ENCODE measurements around the gene SURF2.

DNA sequence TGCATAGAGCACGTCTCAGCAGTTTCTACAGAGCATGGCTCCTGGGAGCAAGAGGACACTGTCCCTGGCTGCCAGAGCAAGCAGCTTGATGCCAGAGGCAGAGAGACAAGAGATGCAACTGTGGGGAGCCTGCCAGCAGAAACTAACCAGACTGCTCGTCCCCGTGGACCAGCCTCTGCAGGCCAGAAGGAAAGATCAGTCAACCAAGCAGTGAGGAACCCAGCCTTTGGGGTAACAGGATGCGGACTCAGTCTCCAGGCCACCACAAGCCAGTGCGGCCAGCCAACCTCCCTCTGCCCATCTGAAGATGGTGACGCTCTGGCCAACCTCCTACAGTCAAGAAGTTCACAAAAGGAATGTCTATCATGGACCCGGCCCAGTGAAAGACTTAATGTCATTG, 15.8 kb downstream of the SURF2 start:
- TF ChIP-seq, protein P1, sequence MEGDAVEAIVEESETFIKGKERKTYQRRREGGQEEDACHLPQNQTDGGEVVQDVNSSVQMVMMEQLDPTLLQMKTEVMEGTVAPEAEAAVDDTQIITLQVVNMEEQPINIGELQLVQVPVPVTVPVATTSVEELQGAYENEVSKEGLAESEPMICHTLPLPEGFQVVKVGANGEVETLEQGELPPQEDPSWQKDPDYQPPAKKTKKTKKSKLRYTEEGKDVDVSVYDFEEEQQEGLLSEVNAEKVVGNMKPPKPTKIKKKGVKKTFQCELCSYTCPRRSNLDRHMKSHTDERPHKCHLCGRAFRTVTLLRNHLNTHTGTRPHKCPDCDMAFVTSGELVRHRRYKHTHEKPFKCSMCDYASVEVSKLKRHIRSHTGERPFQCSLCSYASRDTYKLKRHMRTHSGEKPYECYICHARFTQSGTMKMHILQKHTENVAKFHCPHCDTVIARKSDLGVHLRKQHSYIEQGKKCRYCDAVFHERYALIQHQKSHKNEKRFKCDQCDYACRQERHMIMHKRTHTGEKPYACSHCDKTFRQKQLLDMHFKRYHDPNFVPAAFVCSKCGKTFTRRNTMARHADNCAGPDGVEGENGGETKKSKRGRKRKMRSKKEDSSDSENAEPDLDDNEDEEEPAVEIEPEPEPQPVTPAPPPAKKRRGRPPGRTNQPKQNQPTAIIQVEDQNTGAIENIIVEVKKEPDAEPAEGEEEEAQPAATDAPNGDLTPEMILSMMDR (conservative IDR thresholded peaks at IDR 0.05): no peak
- no peak for TF ChIP-seq EZH2 (IDR thresholded peaks at IDR 0.05; ENCODE audit: low read depth)
